Activated T-cell treated with anti-CD3 and anti-CD28 coated beads for 48 hours (primary cell): Measurements from ENCODE around the gene TRIM67.
"Not testable (repeated sequence)": the region's sequence is repeated elsewhere in the genome, so short reads cannot be mapped to it uniquely, and the experiment has no call there.

Experiments
- DNase-seq: peaks from one replicate; pipeline ENCODE4 v3.0.0-alpha.2; 2020; ENCODE audit warnings: low read depth

TRIM67 gene

GRCh38 chr1:231203259-231204057 lies 41.6 kb downstream of the TRIM67 start:
- no peak for DNase-seq

- no peak for DNase-seq
Measured at GRCh38 chr1:231206856-231207255, 45.0 kb downstream of the TRIM67 start.

GRCh38 chr1:231207437-231207836 lies 45.6 kb downstream of the TRIM67 start:
- DNase-seq = no peak

GRCh38 chr1:231208980-231209379 lies 47.1 kb downstream of the TRIM67 start:
- no peak for DNase-seq

- no peak for DNase-seq
Measured at GRCh38 chr1:231209531-231209930, 47.7 kb downstream of the TRIM67 start.

GRCh38 chr1:231210126-231210525 lies 48.3 kb downstream of the TRIM67 start:
- DNase-seq = no peak

- DNase-seq = peak; percentile 89
Measured at GRCh38 chr1:231211005-231211857, 49.4 kb downstream of the TRIM67 start.

GRCh38 chr1:231212301-231212700 lies 50.4 kb downstream of the TRIM67 start:
- not testable (repeated sequence) for DNase-seq

GRCh38 chr1:231213831-231214573 lies 52.1 kb downstream of the TRIM67 start:
- DNase-seq = no peak

- no peak for DNase-seq
Measured at GRCh38 chr1:231214918-231215680, 53.2 kb downstream of the TRIM67 start.

GRCh38 chr1:231215681-231216385 lies 54.0 kb downstream of the TRIM67 start:
- no peak for DNase-seq

- no peak for DNase-seq
Measured at GRCh38 chr1:231216498-231216897, 54.6 kb downstream of the TRIM67 start.

GRCh38 chr1:231217056-231217455 lies 55.2 kb downstream of the TRIM67 start:
- DNase-seq = no peak

- no peak for DNase-seq
Measured at GRCh38 chr1:231218078-231218477, 56.2 kb downstream of the TRIM67 start.

GRCh38 chr1:231219422-231220401 lies 57.9 kb downstream of the TRIM67 start:
- no peak for DNase-seq

- no peak for DNase-seq
Measured at GRCh38 chr1:231220801-231221200, 58.9 kb downstream of the TRIM67 start.

GRCh38 chr1:231226156-231226555 lies 64.3 kb downstream of the TRIM67 start:
- DNase-seq = no peak

GRCh38 chr1:231231511-231231910 lies 69.7 kb downstream of the TRIM67 start:
- no peak for DNase-seq

GRCh38 chr1:231232870-231233734 lies 71.2 kb downstream of the TRIM67 start:
- no peak for DNase-seq
